Ovary (tissue), 9 donors: ENCODE data around the gene LRRC4. TPM values are rescaled to one million over a fixed set of nuclear protein-coding genes. Genes with fewer than 3 reads are reported as not detected.

Source experiments
- DNase-seq, 5 donors: peaks; one replicate each; pipeline ENCODE4 v3.0.0-alpha.2; 2019 to 2020
- H3K27ac ChIP-seq, 2 donors: fragments of 200-600 bp; one replicate each; pipeline versions ENCODE4 v1.5.1 to v1.8.0; 2019 to 2022
- H3K27me3 ChIP-seq: fragments of 200-600 bp; one replicate; pipeline ENCODE4 v1.8.0; 2022
- H3K36me3 ChIP-seq: fragments of 200-600 bp; sonication (generic); one replicate; pipeline ENCODE4 v1.5.1; 2019
- H3K4me1 ChIP-seq: one replicate; pipeline ENCODE4 v1.8.1; 2013; ENCODE audit warnings: mild to moderate bottlenecking, moderate library complexity; ENCODE audit not compliant: insufficient read depth
- H3K4me3 ChIP-seq: fragments of 200-600 bp; sonication (generic); one replicate; pipeline ENCODE4 v1.5.1; 2017
- H3K9me3 ChIP-seq, 2 donors: fragments of 200-600 bp in 1 of 2; sonication (generic) in 1 of 2; one replicate each; pipeline versions ENCODE4 v1.5.1 to v1.8.1; 2013 to 2019; ENCODE audit warnings: mild to moderate bottlenecking in 1 of 2, moderate library complexity in 1 of 2
- EP300 ChIP-seq: sonication (generic); formaldehyde crosslinking; IDR thresholded peaks from one replicate; pipeline ENCODE4 v1.6.1; 2017; ENCODE audit warnings: antibody characterized with exemption
- POLR2A ChIP-seq: fragments of 450-650 bp; IDR thresholded peaks from one replicate; pipeline ENCODE4 v1.6.1; 2017; ENCODE audit warnings: antibody characterized with exemption, mild to moderate bottlenecking, moderate library complexity
- WGBS, 3 donors: extraction: QIAGEN DNeasy Blood & Tissue Kit in 1 of 3; methylation state at CpG; one replicate each; pipeline versions ENCODE4 v1.1.5 to v1.1.7; 2013 to 2017; 5-methylcytosine and 5-hydroxymethylcytosine counted together
- intact Hi-C, 4 donors: fragments of 100-400 bp; cut with DNase I; formaldehyde crosslinking; loops; one replicate each; pipeline versions ENCODE4 v1.11.0 to v1.15.1; 2022 to 2023
- polyA plus RNA-seq, 2 donors: library from polyadenylated mRNA; stranded (reverse); fragments of 200-250 nt in 1 of 2; fragments of 350-450 nt in 1 of 2; fragmentation: Illumina TruSeq in 1 of 2; extraction: RNeasy Lipid Tissue Mini Kit (QIAGEN cat#74804) in 1 of 2; gene quantifications; one replicate each; pipeline ENCODE4 v1.2.3, GENCODE V29; 2013 to 2014
- total RNA-seq, 7 donors: library from RNA; depleted of rRNA in 2 of 7; stranded (reverse); fragments of >200 nt in 2 of 7; fragmentation: NEBNext Ultra II Directional in 3 of 7; extraction: Animal tissue kit (Norgen Biotek cat#: 25700) in 3 of 7; gene quantifications; one replicate each; pipeline versions ENCODE4 v1.1.0 to v1.2.4, GENCODE V29; 2016 to 2023
- TF ChIP-seq, protein P1 (sequence below), 3 donors: fragments of 450-650 bp in 2 of 3; fragments of 200-600 bp in 1 of 3; IDR thresholded peaks; one replicate each; pipeline versions ENCODE4 v1.5.1 to v1.8.0; 2016 to 2022; ENCODE audit warnings: antibody characterized with exemption in 3 of 3, mild to moderate bottlenecking in 1 of 3
- donor health status: DM: no; HTN: no; CAD: no; lungs with moderate emphysema.
- donor health status: DM: no; HTN: no; CAD: no.
- donor health status: Bipolar disorder and iron deficiency.
- donor health status: DM: yes; HTN: yes; CAD: no.
- donor health status: DM: no; HTN: no; CAD: no.
- donor health status: DM: yes; HTN: yes; CAD: no.

The LRRC4 gene
- total and polyA plus RNA-seq, 9 donors: 0.72 to 16.7 (median 4.6) TPM

GRCh38 chr7:127981965-127982364 is 49.3 kb downstream of the LRRC4 start:
- no peak overlapping the region for H3K4me3 ChIP-seq
- H3K27ac ChIP-seq: no peak overlapping the region
- no peaks in the 10 kb centered on the region for H3K27me3 ChIP-seq
- peaks cover 1% of the 10 kb centered on the region for H3K4me1 ChIP-seq
- no peaks in the 10 kb centered on the region for H3K9me3 ChIP-seq
- TF ChIP-seq, protein P1, sequence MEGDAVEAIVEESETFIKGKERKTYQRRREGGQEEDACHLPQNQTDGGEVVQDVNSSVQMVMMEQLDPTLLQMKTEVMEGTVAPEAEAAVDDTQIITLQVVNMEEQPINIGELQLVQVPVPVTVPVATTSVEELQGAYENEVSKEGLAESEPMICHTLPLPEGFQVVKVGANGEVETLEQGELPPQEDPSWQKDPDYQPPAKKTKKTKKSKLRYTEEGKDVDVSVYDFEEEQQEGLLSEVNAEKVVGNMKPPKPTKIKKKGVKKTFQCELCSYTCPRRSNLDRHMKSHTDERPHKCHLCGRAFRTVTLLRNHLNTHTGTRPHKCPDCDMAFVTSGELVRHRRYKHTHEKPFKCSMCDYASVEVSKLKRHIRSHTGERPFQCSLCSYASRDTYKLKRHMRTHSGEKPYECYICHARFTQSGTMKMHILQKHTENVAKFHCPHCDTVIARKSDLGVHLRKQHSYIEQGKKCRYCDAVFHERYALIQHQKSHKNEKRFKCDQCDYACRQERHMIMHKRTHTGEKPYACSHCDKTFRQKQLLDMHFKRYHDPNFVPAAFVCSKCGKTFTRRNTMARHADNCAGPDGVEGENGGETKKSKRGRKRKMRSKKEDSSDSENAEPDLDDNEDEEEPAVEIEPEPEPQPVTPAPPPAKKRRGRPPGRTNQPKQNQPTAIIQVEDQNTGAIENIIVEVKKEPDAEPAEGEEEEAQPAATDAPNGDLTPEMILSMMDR (IDR thresholded peaks at IDR 0.05): no peak
- no peak for TF ChIP-seq POLR2A
- TF ChIP-seq EP300: no peak
- intact Hi-C loops: no loop called here
- WGBS, 3 donors: 97 to 98% (median 97%) methylated on average over 4 of the region's 4 CpGs
- DNase-seq: no peak
- H3K36me3 ChIP-seq: no peaks in the 10 kb centered on the region

GRCh38 chr7:127980901-127981300 is 50.3 kb downstream of the LRRC4 start:
- intact Hi-C loops: no loop called here
- no peaks in the 10 kb centered on the region for H3K27me3 ChIP-seq
- 84 to 98% (median 95%) methylated on average over 1 of the region's 1 CpG for WGBS, 3 donors

DNA sequence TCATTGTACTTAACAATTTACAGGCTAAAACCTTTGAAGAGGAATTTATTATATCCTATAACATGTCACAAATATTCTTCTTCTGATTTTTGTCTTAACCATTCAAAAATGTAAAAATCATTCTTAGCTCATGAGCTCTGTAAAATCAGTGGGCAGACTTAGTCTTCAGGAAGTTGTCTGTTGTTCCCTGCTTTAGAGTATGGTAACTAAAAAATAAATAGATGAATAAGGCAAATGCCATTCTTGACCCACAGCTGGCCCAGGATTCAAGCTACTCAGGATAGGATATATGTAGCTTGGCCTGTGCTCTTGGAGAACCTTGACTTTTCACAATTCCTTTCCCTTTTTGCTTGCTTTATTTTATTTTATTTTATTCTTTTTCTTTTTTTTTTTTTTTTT is 51.5 kb downstream of the LRRC4 start:
- Histone ChIP-seq H3K4me1 (no peaks in the 10 kb centered on the region), H3K9me3 (no peaks in the 10 kb centered on the region), H3K4me3 (no peak overlapping the region), H3K27ac (no peak overlapping the region), H3K36me3 (no peaks in the 10 kb centered on the region), H3K27me3 (no peaks in the 10 kb centered on the region)
- no peak for DNase-seq
- TF ChIP-seq EP300: no peak
- TF ChIP-seq POLR2A: no peak
- TF ChIP-seq, protein P1 (IDR thresholded peaks at IDR 0.05): no peak
- intact Hi-C loops: no loop called here

More at GRCh38 chr7:127980901-127981300, 50.3 kb downstream of the LRRC4 start:
- H3K27ac ChIP-seq: no peak overlapping the region
- H3K36me3 ChIP-seq: no peaks in the 10 kb centered on the region
- no peak overlapping the region for H3K4me3 ChIP-seq
- no peaks in the 10 kb centered on the region for H3K4me1 ChIP-seq
- TF ChIP-seq EP300 (no peak), POLR2A (no peak)
- TF ChIP-seq, protein P1 (IDR thresholded peaks at IDR 0.05): no peak
- no peak for DNase-seq
- no peaks in the 10 kb centered on the region for H3K9me3 ChIP-seq

DNA sequence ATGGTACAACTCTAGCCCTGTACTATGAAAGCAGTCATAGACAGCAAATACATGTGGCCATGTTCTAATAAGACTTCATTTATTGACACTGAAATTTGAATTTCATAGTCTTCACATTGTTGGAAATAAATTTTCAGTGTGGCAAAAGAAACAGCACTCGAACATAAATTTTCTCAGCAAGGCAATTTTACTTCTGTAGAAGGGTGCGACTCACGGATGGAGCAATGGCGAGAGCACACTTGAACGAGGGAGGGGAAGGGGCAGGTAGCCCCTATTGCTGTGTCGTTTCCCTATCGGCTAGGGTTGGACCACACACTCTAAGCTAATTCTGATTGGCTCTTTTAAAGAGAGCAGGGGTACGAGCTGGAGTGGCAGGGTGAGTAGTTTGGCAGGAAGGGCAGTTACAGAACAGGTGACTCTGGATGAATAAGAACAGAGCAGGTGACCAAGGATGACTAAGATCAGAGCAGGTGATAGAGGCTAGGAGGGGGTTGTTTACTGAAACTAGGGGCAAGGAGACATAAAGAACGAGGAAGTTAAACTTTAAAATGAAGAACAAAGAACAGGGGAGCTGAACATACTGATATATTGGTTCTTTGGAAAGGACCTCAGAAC is 52.0 kb downstream of the LRRC4 start:
- Histone ChIP-seq H3K9me3 (no peaks in the 10 kb centered on the region), H3K27me3 (no peaks in the 10 kb centered on the region), H3K27ac (no peak overlapping the region), H3K4me3 (no peak overlapping the region), H3K4me1 (no peaks in the 10 kb centered on the region), H3K36me3 (no peaks in the 10 kb centered on the region)
- intact Hi-C loops: no loop called here
- TF ChIP-seq EP300 (no peak), POLR2A (no peak)
- TF ChIP-seq, protein P1 (IDR thresholded peaks at IDR 0.05): no peak
- no peak for DNase-seq
- WGBS, 3 donors: 95 to 98% (median 96%) methylated on average over 9 of the region's 9 CpGs
